IgD-negative memory B cell (primary cell): ENCODE results near the gene MAP3K13. TPM values are rescaled to one million over a fixed set of nuclear protein-coding genes. Genes with fewer than 3 reads are reported as not detected.
"Not testable (repeated sequence)": the region's sequence is repeated elsewhere in the genome, so short reads cannot be mapped to it uniquely, and the experiment has no call there.

ENCODE experiments used
- H3K27ac Mint-ChIP-seq, 3 donors: one replicate each; pipeline ENCODE4 v1.8.0; 2020 to 2022; ENCODE audit warnings: mild to moderate bottlenecking in 3 of 3, mixed read lengths in 3 of 3, moderate library complexity in 1 of 3
- H3K27me3 Mint-ChIP-seq: one replicate; pipeline ENCODE4 v1.8.0; 2021; ENCODE audit warnings: mixed read lengths
- H3K36me3 Mint-ChIP-seq: one replicate; pipeline ENCODE4 v1.8.0; 2020; ENCODE audit warnings: mild to moderate bottlenecking, mixed read lengths
- H3K4me1 Mint-ChIP-seq, 3 donors: one replicate each; pipeline ENCODE4 v1.8.0; 2020 to 2022; ENCODE audit warnings: mixed read lengths in 3 of 3, mild to moderate bottlenecking in 1 of 3
- H3K4me3 Mint-ChIP-seq, 4 donors: one replicate each; pipeline ENCODE4 v1.8.0; 2020 to 2022; ENCODE audit warnings: mild to moderate bottlenecking in 4 of 4, mixed read lengths in 4 of 4, moderate library complexity in 3 of 4
- H3K9me3 Mint-ChIP-seq, 3 donors: one replicate each; pipeline ENCODE4 v1.8.0; 2020 to 2021; ENCODE audit warnings: mixed read lengths in 3 of 3, mild to moderate bottlenecking in 1 of 3
- polyA plus RNA-seq: library from polyadenylated mRNA; unstranded; fragments of 300-500 nt; fragmentation: Illumina TruSeq; gene quantifications from one replicate; pipeline ENCODE4 v1.2.3, GENCODE V29; 2021

The MAP3K13 gene
- polyA plus RNA-seq, 1 donor from 2014 or later: 53.4 TPM

DNA sequence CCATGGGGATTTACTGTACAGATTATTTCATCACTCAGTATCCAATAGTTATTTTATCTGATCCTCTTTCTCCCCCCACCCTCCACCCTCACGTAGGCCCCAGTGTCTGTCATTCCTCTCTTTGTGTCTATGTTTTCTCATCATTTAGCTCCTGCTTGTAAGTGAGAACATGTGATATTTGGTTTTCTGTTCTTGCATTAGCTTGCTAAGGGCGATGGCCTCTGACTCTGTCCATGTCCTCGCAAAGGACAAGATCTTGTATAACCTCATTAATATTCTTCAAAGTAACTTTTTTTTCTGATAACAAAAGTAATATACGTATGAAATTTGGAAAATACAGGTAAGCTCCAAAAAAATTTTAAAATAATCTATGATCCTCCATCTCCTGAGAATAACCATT is 67.4 kb downstream of the MAP3K13 start:
- H3K27me3 Mint-ChIP-seq: peaks cover 2% of the 10 kb centered on the region
- H3K27ac Mint-ChIP-seq: no peak overlapping the region
- no peaks in the 10 kb centered on the region for H3K9me3 Mint-ChIP-seq
- H3K4me1 Mint-ChIP-seq: no peaks in the 10 kb centered on the region
- H3K36me3 Mint-ChIP-seq: peaks cover 6% of the 10 kb centered on the region
- H3K4me3 Mint-ChIP-seq: no peak overlapping the region

DNA sequence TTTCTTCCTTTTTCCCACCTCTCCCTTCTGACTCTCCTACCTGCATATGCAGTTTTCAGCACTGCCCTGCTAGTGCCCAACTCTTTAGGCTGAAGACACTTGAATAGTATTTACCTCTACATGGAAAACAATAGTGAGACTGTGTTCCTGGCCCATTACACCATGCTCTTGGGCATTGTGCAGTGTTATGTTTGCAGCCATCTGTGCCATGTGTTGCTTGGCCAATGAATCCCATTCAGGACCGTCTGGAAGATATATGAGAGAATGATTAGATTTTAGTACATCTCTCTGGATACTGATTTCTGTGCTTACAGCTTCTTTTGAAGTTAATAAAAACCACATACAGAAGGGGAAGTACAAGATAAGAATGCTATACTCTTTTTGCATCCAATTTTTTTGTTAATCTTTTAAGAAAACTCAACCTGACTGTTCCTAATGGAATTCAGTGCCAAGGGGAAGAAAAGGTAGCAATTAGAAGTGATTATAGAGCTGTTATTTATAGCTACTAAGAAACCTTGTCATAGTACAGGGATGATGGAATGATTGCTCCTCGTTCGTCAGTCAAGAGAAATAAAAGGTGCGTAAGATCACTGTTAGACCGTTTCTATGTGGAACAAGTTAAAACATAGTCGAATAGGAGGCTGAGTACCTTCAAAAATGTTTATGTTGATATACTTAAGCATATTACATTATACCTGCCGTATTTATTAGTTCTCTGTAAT is 77.0 kb downstream of the MAP3K13 start:
- no peaks in the 10 kb centered on the region for H3K4me1 Mint-ChIP-seq
- H3K27ac Mint-ChIP-seq: no peak overlapping the region
- H3K27me3 Mint-ChIP-seq: no peaks in the 10 kb centered on the region
- no peaks in the 10 kb centered on the region for H3K9me3 Mint-ChIP-seq
- peaks cover 2% of the 10 kb centered on the region for H3K36me3 Mint-ChIP-seq
- no peak overlapping the region for H3K4me3 Mint-ChIP-seq

DNA sequence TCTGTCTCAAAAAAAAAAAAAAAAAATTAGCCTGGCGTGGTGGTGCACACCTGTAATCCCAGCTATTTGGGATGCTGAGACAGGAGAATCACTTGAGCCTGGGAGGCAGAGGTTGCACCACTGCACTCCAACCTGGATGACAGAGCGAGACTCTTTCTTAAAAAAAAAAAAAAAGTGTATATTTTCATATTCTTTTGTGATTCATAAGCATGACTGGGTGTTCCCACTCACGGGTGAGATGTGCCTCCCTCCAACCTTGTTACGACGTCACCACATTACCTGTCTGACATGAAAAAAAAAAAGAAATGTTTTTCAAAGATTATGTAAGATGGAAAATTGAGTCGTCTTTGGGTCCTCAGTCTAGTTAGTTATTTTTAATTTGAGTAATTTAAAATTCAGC is 79.1 kb downstream of the MAP3K13 start:
- H3K27me3 Mint-ChIP-seq: peaks cover 2% of the 10 kb centered on the region
- no peak overlapping the region for H3K27ac Mint-ChIP-seq
- no peak overlapping the region for H3K4me3 Mint-ChIP-seq
- H3K36me3 Mint-ChIP-seq: peaks cover 2% of the 10 kb centered on the region
- H3K4me1 Mint-ChIP-seq: no peaks in the 10 kb centered on the region
- H3K9me3 Mint-ChIP-seq: no peaks in the 10 kb centered on the region

DNA sequence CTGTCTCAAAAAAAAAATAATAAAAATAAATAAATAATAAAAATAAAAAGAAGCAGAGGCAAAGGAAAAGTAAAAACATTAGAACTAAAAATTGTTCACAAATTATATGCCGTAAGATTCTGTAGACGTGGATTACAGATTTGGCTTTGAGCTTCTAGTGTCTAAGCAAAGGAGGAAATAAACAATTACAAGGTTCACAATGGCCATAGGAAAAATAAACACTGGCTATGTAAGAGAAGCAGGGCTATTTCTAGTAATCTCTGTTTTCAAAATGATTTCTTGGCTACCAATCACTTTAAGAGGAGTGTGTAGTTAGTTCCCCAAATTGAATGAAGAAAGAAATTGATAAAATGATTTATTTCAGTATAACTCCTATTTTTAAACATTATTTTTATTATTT is 81.4 kb downstream of the MAP3K13 start:
- Mint-ChIP-seq H3K36me3 (peaks cover 2% of the 10 kb centered on the region), H3K4me1 (no peaks in the 10 kb centered on the region), H3K4me3 (no peak overlapping the region), H3K9me3 (no peaks in the 10 kb centered on the region), H3K27me3 (peaks cover 6% of the 10 kb centered on the region), H3K27ac (no peak overlapping the region)

DNA sequence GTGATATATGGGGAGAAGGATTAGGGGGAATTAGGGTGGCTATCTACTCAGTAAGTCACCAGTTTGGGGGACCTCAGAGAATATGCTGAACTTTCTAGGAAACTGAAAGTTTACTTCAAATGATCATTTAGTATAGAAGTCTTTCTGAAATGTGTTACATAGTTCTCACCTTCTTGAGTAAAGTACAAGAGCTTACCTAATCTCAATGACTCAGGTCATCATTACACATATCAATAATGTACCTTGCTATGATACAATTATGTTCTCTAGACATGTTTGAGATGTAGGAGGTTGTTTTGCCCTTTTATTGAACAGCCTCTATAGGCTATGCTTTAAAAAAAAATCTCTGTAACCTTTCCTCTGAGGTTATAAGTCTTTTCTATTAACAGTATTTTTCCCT is 85.2 kb downstream of the MAP3K13 start:
- no peak overlapping the region for H3K27ac Mint-ChIP-seq
- H3K4me3 Mint-ChIP-seq: no peak overlapping the region
- peaks cover 6% of the 10 kb centered on the region for H3K27me3 Mint-ChIP-seq
- H3K36me3 Mint-ChIP-seq: peaks cover 2% of the 10 kb centered on the region
- no peaks in the 10 kb centered on the region for H3K9me3 Mint-ChIP-seq
- H3K4me1 Mint-ChIP-seq: no peaks in the 10 kb centered on the region

DNA sequence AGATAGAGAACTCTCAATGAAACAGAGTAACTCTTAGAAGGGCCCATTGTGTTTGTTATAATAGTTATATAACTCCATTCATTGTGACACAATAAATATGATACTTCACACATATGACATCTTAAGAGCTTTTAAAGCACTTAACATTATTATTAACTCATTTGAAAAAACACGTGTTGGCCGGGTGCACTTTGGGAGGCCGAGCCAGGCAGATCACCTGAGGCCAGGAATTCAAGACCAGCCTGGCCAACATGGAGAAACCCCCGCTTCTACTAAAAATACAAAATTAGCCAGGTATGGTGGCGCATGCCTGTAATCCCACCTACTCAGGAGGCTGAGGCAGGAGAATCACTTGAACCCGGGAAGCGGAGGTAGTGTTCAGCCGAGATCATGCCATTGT is 88.5 kb downstream of the MAP3K13 start:
- not testable (repeated sequence) for H3K4me1 Mint-ChIP-seq, H3K27ac Mint-ChIP-seq, H3K4me3 Mint-ChIP-seq, H3K27me3 Mint-ChIP-seq, H3K9me3 Mint-ChIP-seq, H3K36me3 Mint-ChIP-seq

DNA sequence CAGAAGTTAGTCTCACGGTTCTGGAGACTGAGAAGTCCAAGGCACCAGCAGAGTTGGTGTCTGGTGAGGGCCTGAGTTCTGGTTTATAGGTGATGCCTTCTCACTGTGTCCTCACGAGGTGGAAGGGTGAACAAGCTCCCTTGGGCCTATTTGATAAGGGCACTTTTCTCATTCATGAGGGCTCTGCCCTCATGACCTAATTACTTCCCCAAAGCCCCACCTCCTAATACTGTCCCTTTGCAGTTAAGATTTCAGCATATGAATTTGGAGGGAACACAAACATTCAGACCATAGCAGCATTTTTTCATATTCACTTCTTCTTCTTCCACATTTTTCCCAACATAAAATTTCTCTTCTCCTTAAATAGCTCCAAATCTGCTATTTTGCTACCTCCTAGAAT is 94.4 kb downstream of the MAP3K13 start:
- Mint-ChIP-seq H3K27me3 (no peaks in the 10 kb centered on the region), H3K36me3 (no peaks in the 10 kb centered on the region), H3K27ac (no peak overlapping the region), H3K9me3 (peaks cover 0 to 4% (median 2%) of the 10 kb centered on the region in 3 donors), H3K4me3 (no peak overlapping the region), H3K4me1 (no peaks in the 10 kb centered on the region)

DNA sequence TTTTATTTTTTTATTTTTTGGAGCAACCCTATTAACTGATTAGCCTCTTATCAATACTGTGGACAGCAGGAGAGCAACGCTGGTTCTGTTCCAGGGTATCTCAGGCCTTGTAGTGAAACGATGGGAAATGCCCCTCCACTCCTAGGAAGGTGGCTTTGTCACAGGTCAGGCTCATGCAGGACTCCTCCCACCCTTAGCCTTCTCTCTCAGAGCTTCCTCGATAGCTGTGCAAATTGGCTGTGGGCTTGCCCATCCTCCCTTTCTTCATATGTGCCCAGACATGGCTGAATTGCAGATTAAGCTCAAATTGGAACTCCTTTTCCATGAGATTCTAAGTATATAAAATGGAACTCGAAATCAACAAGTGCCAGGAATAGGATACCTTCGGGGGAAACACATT is 97.4 kb downstream of the MAP3K13 start:
- Mint-ChIP-seq H3K27me3 (no peaks in the 10 kb centered on the region), H3K4me1 (no peaks in the 10 kb centered on the region), H3K27ac (no peak overlapping the region), H3K36me3 (peaks cover 3% of the 10 kb centered on the region), H3K4me3 (no peak overlapping the region), H3K9me3 (peaks cover 0 to 4% (median 2%) of the 10 kb centered on the region in 3 donors)

DNA sequence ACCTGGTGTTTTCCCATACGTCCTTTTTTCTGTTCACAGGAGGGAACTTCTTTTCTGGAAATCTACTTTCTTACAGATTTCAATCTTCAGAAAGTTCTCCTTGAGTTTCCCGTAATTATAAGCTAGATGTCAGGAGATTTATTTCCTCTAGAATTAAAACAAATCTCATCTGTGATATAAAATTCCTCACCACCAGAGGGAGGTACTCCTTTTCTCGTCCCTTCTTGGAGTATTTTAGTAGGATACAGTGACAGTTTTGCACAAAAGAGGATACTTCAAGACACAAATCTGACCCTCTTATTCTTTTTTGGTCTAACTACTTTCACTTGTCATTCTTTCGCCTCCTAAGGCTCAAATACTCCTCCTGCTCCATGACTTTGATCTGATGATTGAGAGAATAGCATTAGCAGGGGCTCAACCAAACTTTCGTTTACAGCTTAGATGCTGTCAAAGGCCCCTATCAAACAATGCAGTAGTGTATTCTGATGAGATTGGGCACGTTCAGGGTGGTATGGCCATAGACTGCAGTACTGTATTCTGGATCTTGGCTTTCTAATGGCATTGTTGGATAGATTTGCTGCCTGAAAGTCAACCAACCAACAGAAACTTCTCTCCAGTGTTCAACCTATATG is 97.9 kb downstream of the MAP3K13 start:
- H3K9me3 Mint-ChIP-seq: peaks cover 0 to 4% (median 2%) of the 10 kb centered on the region in 3 donors
- H3K36me3 Mint-ChIP-seq: peaks cover 3% of the 10 kb centered on the region
- H3K4me3 Mint-ChIP-seq: no peak overlapping the region
- H3K4me1 Mint-ChIP-seq: peaks cover 0 to 1% (median under 1%) of the 10 kb centered on the region in 3 donors
- no peak overlapping the region for H3K27ac Mint-ChIP-seq
- no peaks in the 10 kb centered on the region for H3K27me3 Mint-ChIP-seq

DNA sequence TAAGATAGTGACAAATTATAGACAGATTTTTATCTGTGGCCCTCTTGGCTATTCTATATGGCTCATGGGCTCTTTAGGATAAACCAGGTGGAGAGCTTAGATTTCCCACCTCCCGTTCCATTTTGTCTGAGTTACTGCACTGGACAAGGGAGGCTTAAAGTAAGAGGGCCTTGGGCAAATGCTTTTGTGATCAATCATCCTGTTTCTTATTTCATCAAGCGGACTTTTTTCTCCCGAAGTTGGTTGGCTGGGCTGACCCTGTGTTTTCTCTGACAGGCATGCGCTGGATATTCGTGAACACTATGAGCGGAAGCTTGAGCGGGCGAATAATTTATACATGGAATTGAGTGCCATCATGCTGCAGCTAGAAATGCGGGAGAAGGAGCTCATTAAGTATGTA is 102.5 kb downstream of the MAP3K13 start:
- Mint-ChIP-seq H3K4me3 (no peak overlapping the region), H3K27me3 (no peaks in the 10 kb centered on the region), H3K36me3 (peaks cover 5% of the 10 kb centered on the region), H3K27ac (no peak overlapping the region), H3K9me3 (no peaks in the 10 kb centered on the region), H3K4me1 (peaks cover 2 to 11% (median 4%) of the 10 kb centered on the region in 3 donors)

DNA sequence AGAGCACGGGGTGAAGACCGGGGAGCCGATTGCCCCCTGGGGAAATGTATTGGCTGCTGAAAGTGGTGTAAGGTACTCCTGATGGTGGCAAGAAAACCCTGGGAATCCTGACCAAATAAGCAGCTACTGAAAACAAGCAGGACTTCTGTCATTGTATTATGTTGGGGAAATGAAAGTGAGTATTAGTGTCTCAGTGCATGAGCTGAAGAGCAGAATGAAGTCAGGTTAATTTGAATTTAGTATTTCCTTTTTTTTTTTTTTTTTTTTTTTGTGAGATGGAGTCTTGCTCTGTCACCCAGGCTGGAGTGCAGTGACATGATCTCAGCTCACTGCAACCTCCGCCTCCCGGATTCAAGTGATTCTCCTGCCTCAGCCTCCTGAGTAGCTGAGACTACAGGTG is 103.2 kb downstream of the MAP3K13 start:
- H3K4me1 Mint-ChIP-seq: peaks cover 2 to 11% (median 4%) of the 10 kb centered on the region in 3 donors
- not testable (repeated sequence) for H3K36me3 Mint-ChIP-seq, H3K9me3 Mint-ChIP-seq, H3K27ac Mint-ChIP-seq, H3K27me3 Mint-ChIP-seq, H3K4me3 Mint-ChIP-seq

DNA sequence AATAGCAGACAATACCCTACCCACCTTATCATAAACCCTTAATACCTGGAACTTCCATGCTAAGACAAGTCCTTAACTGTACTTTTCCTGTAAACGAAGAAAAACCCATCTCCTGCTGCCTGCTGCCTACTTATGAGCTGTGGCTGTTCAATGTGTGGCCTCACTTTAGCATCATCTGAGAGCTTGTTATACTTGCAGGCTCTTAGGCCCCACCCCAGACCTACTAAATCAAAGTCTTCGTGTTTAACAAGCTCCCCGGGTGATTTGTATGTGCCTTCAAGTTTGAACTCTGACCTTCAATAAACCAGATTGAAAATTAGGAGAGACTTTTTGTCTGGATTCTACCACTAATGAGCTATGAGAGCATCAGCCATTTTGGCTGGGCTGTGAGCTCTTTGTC is 106.6 kb downstream of the MAP3K13 start:
- H3K36me3 Mint-ChIP-seq: peaks cover 8% of the 10 kb centered on the region
- no peaks in the 10 kb centered on the region for H3K9me3 Mint-ChIP-seq
- no peak overlapping the region for H3K27ac Mint-ChIP-seq
- peaks cover 2 to 11% (median 4%) of the 10 kb centered on the region in 3 donors for H3K4me1 Mint-ChIP-seq
- no peak overlapping the region for H3K4me3 Mint-ChIP-seq
- no peaks in the 10 kb centered on the region for H3K27me3 Mint-ChIP-seq

DNA sequence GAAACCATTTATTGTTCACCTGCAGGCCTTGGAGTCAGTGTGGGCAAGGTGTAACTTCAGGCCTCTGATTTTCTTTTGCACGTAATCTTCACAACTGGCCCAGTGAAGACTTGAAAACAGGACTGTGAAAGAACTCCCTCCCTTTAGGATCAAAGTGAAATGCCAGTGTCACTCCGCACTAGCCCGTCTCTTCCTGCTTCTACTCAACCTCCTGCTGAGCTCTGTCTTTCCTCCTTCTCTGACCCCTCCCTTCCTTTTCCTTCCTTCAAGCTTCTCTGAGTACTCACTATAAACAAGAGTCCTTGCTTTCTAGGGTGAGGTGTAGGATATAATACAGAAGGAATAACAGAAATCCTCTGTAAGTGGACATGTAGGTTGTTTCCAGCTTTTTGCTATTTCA is 107.4 kb downstream of the MAP3K13 start:
- peaks cover 2 to 11% (median 4%) of the 10 kb centered on the region in 3 donors for H3K4me1 Mint-ChIP-seq
- H3K27ac Mint-ChIP-seq: peak overlapping the region in 1 of 3 donors; percentile 33
- H3K27me3 Mint-ChIP-seq: no peaks in the 10 kb centered on the region
- H3K4me3 Mint-ChIP-seq: no peak overlapping the region
- no peaks in the 10 kb centered on the region for H3K9me3 Mint-ChIP-seq
- H3K36me3 Mint-ChIP-seq: peaks cover 12% of the 10 kb centered on the region

DNA sequence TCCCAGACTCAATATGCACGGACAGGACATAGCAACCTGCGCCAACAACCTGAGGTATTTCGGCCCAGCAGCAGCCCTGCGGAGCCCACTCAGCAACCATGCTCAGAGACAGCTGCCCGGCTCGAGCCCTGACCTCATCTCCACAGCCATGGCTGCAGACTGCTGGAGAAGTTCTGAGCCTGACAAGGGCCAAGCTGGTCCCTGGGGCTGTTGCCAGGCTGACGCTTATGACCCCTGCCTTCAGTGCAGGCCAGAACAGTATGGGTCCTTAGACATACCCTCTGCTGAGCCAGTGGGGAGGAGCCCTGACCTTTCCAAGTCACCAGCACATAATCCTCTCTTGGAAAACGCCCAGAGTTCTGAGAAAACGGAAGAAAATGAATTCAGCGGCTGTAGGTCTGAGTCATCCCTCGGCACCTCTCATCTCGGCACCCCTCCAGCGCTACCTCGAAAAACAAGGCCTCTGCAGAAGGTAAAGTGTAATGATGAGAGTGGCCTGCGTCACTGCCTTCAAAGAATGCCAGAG is 110.4 kb downstream of the MAP3K13 start:
- Mint-ChIP-seq H3K27me3 (no peaks in the 10 kb centered on the region), H3K36me3 (peaks cover 14% of the 10 kb centered on the region), H3K4me1 (peaks cover 0 to 2% (median 0%) of the 10 kb centered on the region in 3 donors), H3K27ac (no peak overlapping the region), H3K9me3 (peaks cover 0 to 2% (median 0%) of the 10 kb centered on the region in 3 donors), H3K4me3 (no peak overlapping the region)

DNA sequence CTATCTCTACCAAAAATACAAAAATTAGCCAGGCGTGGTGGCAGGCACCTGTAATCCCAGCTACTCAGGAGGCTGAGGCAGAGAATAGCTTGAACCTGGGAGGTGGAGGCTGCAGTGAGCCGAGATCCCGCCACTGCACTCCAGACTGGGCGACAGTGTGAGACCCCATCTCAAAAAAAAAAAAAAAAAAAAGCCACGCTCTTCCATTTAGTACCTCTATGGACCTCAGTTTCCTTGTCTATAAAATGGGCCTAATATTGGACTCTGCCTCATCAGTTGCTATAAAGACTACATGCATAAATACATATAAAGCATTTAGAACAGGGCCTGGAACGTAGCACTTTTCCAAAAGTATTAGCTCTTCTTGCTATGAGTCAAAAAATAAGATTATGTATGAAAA is 112.0 kb downstream of the MAP3K13 start:
- not testable (repeated sequence) for H3K27ac Mint-ChIP-seq, H3K9me3 Mint-ChIP-seq, H3K4me1 Mint-ChIP-seq, H3K4me3 Mint-ChIP-seq, H3K27me3 Mint-ChIP-seq
- H3K36me3 Mint-ChIP-seq: peaks cover 14% of the 10 kb centered on the region

DNA sequence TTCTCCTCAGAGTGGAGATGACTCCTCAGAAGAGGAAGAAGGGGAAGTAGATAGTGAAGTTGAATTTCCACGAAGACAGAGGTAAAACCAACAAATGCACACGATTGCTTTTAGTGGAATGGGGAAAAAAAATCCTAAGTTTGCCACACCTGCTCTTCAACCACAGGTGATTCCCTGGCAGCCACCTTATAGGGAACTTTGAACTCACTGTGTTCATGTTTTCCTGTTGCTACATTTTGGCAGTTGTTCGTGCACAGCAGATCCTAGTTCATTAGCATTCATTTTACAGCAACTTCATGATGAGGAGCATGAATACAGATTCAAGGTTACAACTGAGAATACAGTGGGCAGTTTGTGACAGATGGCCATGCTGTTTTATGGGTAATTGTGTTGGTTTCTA is 114.4 kb downstream of the MAP3K13 start:
- Mint-ChIP-seq H3K4me3 (no peak overlapping the region), H3K36me3 (peaks cover 18% of the 10 kb centered on the region), H3K27ac (no peak overlapping the region), H3K27me3 (no peaks in the 10 kb centered on the region), H3K9me3 (peaks cover 0 to 5% (median 0%) of the 10 kb centered on the region in 3 donors), H3K4me1 (no peaks in the 10 kb centered on the region)
